Left renal pelvis (tissue), 4 donors: ENCODE data around the gene SOBP. TPM values are rescaled to one million over a fixed set of nuclear protein-coding genes. Genes with fewer than 3 reads are reported as not detected.

Experiments used
- DNase-seq, 4 donors: peaks; one replicate each; pipeline ENCODE4 v3.0.0-alpha.2; 2013; ENCODE audit warnings: low read depth in 4 of 4, low spot score in 3 of 4
- polyA plus RNA-seq, 4 donors: library from polyadenylated mRNA; unstranded; fragments of 120-200 nt; gene quantifications; one replicate each; pipeline ENCODE4 v1.2.1, GENCODE V29; 2013; ENCODE audit not compliant: insufficient read length in 4 of 4

The SOBP gene
- polyA plus RNA-seq, 4 donors, result 12.1 to 31.7 (median 14.5) TPM

DNA sequence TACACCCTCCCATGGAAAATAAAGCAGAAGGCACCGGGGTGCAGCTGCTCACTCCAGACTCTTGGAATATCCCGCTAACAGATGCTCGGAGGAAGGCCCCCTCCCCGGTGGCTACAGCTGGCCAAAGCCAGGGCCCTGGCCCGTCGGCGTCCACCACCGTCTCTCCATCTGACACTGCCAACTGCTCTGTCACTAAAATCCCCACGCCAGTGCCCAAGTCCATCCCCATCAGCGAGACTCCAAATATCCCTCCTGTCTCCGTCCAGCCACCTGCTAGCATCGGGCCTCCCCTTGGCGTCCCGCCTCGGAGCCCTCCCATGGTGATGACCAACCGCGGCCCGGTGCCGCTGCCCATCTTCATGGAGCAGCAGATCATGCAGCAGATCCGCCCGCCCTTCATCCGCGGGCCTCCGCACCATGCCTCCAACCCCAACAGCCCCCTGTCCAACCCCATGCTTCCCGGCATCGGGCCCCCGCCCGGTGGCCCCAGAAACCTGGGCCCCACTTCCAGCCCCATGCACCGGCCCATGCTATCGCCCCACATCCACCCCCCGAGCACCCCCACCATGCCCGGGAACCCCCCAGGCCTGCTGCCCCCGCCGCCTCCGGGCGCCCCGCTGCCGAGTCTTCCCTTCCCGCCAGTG is 143.9 kb downstream of the SOBP start:
- DNase-seq, result no peak

DNA sequence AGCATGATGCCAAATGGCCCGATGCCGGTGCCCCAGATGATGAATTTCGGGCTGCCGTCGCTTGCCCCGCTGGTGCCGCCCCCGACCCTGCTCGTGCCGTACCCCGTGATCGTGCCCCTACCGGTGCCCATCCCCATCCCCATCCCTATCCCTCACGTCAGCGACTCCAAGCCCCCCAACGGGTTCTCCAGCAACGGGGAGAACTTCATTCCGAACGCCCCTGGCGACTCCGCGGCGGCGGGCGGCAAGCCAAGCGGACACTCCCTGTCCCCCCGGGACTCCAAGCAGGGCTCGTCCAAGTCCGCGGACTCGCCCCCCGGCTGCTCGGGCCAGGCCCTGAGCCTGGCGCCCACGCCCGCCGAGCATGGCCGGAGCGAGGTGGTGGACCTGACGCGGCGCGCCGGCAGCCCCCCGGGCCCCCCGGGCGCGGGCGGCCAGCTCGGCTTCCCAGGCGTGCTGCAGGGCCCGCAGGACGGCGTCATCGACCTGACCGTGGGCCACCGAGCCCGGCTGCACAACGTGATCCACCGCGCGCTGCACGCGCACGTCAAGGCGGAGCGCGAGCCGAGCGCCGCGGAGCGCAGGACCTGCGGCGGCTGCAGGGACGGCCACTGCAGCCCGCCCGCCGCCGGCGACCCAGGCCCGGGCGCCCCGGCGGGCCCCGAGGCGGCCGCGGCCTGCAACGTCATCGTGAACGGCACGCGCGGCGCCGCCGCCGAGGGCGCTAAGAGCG is 144.6 kb downstream of the SOBP start:
- DNase-seq, result no peak

DNA sequence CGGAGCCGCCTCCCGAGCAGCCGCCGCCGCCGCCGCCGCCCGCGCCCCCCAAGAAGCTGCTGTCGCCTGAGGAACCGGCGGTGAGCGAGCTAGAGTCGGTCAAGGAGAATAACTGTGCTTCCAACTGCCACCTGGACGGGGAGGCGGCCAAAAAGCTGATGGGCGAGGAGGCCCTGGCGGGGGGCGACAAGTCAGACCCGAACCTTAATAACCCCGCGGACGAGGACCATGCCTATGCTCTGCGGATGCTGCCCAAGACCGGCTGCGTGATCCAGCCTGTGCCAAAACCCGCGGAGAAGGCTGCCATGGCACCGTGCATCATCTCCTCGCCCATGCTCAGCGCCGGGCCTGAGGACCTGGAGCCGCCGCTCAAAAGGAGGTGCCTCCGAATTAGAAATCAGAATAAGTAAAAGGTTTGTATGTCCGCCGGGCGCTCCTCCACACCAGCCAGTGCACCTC is 145.2 kb downstream of the SOBP start:
- DNase-seq, result no peak

DNA sequence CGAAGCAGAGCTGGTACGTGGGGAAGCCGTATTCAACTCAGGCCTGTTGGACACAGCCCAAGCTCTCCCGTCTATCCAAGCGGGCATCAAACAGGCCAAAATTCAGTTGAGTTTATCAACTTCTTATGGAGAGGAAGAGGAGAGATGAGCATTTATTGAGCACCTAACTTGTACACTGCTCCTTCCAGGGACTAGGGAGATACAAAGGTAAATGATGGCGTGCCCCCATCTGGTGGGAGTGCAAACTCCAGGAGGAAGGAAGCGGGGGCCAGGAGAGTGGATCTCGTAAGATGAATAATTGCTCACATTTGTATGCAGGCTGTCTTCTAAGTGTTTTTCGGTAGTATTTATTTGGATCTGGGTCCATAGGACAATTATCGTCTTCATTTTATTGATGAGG is 146.6 kb downstream of the SOBP start:
- no peak for DNase-seq

DNA sequence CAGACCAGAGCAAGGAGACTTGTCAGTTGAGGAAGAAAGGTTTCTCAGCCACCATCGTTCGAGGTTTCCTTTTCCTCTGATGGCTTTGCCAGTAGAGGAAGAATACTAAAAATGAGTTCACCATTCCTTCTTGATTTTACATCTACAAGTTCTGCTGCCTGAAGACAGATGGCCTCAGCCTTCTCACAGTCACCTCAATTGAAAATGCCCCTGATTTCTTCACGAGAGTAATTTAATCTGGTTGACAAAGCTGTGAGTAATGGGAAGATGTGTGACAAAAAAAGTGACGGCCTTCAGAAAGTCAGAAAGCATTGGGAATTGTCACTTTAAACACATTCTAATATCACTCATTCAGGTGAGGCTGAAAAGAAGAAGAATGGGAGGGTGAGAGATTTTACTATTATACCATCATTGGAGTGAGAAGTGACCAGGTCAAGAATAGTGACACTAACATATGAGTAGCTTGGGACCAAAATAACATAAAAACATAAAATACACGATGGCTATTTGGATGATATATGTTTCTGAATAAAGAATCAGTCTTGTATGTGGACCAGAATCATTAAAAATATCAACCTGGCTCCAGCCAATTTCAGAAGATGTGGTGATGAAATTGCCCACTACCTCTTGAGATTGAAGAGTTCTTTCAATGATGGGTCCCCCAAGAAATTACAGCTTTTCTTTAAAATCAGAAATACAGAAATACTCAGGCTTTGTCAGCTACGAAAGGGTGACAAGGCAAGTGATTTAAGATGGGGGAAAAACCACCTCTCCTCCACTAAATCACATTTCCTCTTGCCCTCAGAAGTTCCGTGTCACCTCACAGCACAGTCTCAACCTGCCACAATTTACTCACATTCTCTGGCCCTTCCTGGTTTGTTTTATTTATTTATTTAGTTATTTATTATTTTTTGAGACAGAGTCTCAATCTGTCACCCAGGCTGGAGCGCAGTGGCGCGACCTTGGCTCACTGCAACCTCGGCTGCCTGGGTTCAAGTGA is 147.7 kb downstream of the SOBP start:
- DNase-seq, result no peak

DNA sequence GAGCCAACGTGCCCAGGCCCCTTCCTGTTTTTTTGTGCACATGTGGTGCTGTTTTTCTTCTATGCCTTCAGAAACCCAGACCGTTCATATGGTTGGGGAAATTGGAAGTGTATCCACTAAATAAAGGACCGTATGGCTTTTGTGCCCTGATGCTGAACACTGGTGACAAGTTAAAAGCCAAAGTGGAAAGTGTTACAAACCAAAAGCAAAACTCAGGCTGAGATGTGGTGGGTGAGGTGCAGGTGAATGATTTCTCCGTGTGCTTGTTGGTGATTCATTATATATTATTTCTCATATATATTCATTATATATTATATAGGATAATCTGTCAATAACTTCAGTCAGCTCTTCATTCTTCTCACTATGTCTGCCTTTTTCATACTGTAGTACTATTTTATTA is 148.6 kb downstream of the SOBP start:
- no peak for DNase-seq

DNA sequence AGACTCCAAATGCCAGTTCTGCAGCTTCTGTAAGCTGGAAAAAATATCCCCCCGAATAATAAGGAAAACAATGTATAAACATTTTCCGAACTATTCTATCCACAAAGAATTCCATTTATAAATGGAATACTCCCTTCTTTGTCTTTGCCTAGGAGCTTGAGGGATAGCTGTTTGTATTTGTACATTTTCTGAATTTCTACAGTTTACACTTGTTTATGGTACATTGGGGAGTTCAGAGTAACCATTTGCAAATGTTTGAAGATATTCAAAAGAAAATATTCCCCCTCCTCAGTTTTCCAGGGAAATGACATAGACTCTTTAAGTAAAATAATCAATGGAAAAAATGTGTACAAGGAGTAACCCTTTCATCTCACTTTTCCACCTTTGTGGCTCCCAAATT is 149.6 kb downstream of the SOBP start:
- DNase-seq, result no peak

DNA sequence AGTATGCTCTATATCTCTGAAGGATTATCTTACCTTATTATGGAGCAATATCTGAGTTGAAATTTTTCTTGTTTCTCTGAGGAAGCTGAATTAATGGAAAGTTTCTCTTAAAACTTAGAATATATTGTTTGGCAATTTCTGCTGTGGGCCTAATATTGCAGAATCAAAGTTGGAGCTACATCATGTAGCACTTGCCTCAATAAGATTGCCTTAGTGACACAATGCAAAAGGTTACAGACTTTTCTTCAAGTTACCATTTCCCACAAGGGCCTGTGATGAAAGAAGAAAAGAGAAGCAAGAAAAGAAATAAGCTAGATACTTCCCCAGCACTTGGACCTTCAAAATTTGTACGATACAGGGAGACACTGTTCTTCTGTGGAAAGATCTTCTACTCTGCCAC is 151.2 kb downstream of the SOBP start:
- DNase-seq, result no peak

DNA sequence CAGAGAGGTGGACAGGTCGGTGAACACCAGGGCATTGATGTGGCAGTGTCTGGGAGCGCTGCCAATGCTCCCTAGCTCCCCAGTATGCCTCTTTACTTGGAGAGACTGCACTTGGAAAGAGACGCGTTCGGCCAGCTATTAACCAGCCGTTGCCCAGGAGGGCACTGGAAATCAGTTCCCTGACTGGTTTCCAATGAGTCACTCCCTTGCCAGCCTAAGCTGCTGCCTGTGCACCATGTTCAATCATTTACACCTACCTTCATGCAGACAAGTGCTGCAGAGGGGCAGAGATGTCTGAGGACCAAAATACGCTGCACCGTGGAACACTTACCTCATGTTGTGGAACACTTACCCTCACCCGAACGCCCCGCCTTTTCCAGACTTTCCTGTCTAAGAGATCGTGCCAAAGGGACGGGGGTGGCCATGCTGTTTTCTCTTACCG is 151.6 kb downstream of the SOBP start:
- DNase-seq, result no peak

DNA sequence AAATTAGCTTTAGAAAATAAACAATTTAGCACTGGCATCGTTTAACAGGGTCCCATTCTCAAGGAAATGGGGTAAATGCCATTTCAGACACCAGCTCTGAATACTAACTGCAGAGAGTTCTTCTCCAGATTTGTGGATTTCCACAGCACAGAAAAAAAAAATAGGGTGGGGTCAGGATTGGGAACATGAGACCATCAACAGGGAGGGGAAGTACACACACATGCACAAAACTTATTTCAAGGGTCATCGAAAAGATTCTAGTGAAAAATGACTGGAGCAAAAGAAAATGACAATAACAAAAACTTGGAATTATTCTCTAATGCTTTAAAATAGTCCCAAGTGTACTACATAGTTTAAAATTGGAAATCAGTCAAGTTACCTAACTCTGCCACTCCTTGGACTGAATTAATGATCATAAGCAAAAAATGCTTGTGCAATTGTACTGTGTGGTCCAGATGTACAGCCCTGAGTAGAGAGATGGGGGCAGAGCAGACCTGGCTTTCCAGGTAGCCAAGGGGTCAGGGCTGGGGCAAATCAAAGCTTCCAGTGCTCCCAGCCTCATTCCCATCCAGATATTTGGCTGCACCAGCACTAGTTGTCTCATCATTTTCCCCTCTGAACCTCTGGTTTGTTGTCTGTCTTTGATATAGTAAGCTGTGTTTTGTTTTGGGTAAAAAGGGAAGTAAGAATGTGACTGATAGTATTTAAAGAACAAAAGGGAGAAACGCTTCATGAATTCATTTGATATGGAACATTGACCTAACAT is 152.4 kb downstream of the SOBP start:
- DNase-seq, result no peak

DNA sequence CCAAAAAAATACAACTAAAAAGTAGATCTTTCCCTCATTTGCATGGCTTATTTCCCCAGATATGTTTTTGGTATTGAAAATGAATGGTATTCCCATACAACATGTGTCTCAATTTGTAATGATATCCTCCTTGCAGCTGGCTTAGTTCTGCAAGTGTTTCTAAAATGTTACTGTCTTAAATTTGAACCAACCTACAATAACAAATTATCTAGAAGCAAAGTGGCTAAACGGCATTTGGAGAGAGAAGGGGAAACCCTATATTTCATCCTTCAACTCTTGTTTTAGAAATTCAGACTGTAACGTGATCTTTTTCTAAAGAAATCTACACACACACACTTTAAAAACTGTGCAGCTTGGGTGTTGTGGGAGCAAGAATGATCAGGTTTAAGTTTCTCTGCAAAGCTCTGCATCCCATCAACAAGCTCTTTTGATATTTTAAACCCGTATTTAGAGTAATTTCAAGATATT is 153.0 kb downstream of the SOBP start:
- DNase-seq, result no peak

DNA sequence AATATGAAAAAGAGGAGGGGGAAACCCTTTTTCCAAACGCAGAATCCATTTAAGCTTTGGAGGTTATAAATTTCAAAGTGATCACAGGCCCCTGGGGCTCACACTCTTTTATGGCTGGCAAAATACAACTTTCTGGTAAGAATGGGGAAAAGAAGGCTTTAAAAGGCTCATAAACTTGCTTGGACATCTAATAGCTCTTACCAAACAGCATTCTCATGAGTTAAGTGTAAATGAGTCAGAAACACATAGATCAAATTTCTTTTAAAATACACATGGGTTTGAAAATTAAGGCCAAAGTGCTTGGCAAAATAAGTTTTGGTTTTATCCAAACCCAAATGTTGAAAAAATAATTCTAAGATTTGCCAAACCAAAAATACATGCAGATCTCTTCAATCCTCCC is 154.6 kb downstream of the SOBP start:
- no peak for DNase-seq

DNA sequence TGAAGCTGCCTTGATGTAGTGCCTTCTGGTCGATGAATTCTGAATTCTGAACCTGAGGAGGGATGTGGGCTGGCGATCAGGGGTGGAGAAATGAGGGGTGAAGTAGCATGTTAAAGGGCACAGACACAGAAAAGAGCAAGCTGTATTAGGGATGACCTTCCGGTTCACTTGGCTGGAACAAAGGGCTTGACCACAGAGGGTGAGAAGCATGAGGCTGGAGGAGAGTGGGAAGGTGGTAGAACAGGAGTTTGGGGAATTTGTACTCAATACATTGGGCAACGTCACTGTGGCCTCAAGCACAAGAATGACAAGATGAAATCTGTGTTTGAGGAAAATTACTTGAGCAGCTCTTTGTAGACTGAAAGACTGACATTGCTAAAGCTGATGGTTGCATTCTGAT is 155.8 kb downstream of the SOBP start:
- DNase-seq, result no peak

DNA sequence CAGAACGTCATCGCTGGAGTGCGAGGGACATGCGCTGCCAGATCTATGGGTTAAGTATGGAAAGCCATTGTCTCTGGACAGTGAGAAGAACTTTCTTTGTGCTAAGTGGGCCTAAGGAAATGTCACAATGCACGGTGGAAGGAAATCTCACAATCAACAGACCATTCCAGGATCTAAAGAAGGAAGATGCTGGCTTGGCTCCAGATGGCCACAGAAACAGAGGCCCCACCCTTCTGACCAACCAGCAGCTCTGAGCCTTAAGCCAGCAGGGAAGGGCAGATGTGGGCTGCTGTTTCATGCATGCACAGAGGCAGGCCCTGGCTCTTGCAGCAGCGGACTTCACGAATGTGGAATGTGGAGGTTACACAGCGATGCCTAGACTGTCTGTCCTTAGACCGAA is 156.3 kb downstream of the SOBP start:
- no peak for DNase-seq

DNA sequence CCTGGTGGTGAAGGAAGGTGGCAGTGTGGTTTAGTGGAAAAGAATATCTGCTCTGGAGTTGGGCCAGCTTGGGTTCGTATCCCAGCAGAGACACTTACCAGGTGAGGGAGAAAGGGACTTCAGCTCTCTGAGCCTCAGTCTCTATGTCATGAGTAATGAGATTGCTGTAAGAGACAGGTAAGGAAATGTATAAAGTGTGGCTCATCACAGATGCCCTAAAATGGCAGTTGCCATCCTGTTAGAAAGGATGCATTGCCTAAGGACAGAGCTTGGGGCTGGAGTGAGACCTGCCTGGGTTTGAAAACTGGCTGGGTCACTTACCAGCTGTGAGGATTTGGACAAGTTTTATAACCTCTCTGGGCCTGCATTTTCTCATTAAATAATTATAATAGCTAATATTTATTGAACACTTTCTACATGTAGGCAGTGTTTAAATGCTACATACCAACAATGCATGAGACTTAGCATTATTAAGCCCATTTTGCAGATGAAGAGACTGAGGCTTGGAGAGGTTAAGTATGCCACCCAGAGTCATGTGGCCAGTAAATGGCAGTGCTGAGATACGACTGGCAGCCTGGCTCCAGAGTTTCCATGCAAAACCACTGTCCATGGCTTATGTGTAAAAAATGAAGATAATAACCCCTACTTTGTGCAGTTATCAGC is 157.0 kb downstream of the SOBP start:
- DNase-seq, result no peak

DNA sequence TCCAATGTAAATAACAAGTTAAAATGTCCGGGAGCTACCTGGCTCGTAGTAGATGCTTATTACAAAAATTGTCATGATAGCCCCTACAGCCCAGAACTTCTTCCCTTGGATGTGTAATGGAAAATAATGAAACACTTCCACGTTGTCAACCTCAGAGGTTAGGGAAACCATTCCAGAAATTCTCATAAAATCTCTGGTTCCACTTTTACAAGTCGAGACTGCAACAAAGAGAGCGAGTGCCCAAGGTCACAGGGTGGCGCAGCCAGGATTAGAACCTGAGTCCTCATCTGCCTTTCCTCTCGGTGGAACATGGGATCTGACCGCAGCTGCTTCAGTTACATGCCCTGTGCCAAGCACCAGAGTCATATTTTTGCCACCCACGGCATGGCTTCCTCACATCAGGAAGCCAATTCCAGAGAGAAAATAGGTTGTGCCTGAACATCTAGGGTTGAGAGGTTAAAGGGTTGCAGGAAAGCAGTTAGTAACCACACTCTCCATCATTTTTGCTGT is 157.6 kb downstream of the SOBP start:
- no peak for DNase-seq

DNA sequence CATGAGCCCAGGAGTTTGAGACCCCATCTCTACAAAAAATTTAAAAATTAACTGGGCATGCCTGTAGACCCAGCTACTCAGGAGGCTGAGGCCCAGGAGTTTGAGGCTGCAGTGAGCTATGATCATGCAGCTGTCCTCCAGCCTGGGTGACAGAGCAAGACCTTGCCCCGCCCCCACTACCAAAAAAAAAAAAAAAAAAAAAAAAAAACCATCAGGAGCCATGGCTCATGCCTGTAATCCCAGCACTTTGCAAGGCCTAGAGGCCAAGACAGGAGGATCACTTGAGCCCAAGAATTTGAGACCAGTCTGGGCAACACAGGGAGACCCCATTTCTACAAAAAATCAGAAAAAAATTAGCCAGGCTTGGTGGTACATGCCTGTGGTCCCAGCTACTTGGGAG is 159.1 kb downstream of the SOBP start:
- no peak for DNase-seq

DNA sequence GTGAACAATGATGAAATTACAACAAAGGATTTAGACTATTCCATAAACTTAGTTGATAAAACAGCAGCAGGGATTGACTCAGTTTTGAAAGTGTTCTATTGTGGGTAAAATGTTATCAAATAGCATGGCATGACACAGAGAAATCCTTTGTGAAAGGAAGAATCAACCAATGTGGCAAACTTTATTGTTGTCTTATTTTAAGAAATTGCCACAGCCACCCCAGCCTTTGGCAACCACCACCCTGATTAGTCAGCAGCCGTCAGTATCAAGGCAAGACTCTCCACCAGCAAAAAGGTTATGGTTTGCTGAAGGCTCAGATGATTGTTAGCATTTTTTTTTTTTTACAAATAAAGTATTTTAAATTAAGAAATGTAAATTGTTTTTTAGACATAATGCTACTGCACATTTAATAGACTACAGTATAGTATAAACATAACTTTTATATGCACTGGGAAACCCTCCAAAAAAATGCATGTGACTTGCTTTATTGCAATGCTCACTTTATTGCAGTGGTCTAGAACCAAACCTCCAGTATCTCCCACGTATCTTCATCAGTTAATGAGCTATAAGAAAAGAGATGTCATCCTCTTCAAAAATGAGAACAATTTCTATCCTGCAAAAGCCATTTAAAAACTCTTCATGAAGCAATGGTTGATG is 162.7 kb downstream of the SOBP start:
- no peak for DNase-seq

DNA sequence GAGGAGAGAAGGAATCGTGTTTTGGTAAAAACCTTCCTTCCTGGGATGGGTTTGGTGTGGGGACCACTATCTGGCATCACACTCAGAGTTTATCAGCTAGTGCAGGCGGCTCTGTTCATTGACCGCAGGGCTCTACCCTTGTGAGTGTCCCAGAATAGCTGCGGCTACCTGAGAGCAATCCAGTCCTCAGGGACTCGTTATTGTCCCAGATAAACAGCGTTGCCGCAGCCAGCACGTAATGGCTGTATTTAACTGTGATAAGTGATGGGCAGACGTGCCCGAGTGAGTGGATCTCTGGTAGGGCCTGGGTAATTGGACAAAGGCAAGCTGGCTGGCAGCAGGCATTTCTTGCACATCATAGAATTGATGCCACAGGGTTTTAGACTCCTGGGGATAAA is 163.3 kb downstream of the SOBP start:
- DNase-seq, result no peak
